Breast epithelium (tissue), 4 donors: ENCODE data around the gene HEATR9. TPM values are rescaled to one million over a fixed set of nuclear protein-coding genes. Genes with fewer than 3 reads are reported as not detected.

ENCODE experiments used
- DNase-seq, 2 donors: peaks; one replicate each; pipeline ENCODE4 v3.0.0-alpha.2; 2019; ENCODE audit warnings: low spot score in 2 of 2
- H3K27ac ChIP-seq, 2 donors: fragments of 200-600 bp; sonication (generic) in 1 of 2; one replicate each; pipeline ENCODE4 v1.5.1; 2016 to 2019; ENCODE audit warnings: mild to moderate bottlenecking in 1 of 2
- H3K27me3 ChIP-seq, 2 donors: fragments of 200-600 bp; sonication (generic) in 1 of 2; one replicate each; pipeline versions ENCODE4 v1.5.1 to v1.6.0; 2017 to 2019; ENCODE audit warnings: control low read depth in 1 of 2, mild to moderate bottlenecking in 1 of 2
- H3K36me3 ChIP-seq: fragments of 200-600 bp; one replicate; pipeline ENCODE4 v1.5.1; 2019
- H3K4me1 ChIP-seq, 2 donors: fragments of 200-600 bp; sonication (generic); one replicate each; pipeline ENCODE4 v1.5.1; 2016 to 2019; ENCODE audit warnings: control low read depth in 1 of 2
- H3K4me3 ChIP-seq, 3 donors: fragments of 200-600 bp; sonication (generic); 1 replicate in 2 of 3; 2 replicates in 1 of 3; pipeline ENCODE4 v1.5.1; 2016 to 2019; ENCODE audit warnings: mild to moderate bottlenecking in 3 of 3, moderate library complexity in 2 of 3
- H3K9me3 ChIP-seq, 2 donors: fragments of 200-600 bp; sonication (generic) in 1 of 2; one replicate each; pipeline ENCODE4 v1.5.1; 2016 to 2019; ENCODE audit warnings: control low read depth in 1 of 2
- CTCF ChIP-seq, 3 donors: fragments of 450-650 bp; IDR thresholded peaks; one replicate each; pipeline ENCODE4 v1.5.1; 2016 to 2017; ENCODE audit warnings: antibody characterized with exemption in 3 of 3, mild to moderate bottlenecking in 3 of 3, moderate library complexity in 3 of 3
- POLR2A ChIP-seq: fragments of 450-650 bp; IDR thresholded peaks from one replicate; pipeline ENCODE4 v1.6.1; 2016; ENCODE audit warnings: antibody characterized with exemption, mild to moderate bottlenecking, moderate library complexity
- POLR2AphosphoS5 ChIP-seq, 3 donors: sonication (generic); formaldehyde crosslinking; IDR thresholded peaks; one replicate each; pipeline ENCODE4 v1.6.1; 2017; ENCODE audit warnings: antibody characterized with exemption in 3 of 3
- intact Hi-C: fragments of 100-400 bp; cut with DNase I; formaldehyde crosslinking; loops from one replicate; pipeline ENCODE4 v1.15.1; 2023; ENCODE audit warnings: low total_unique reads
- total RNA-seq, 3 donors: library from RNA; depleted of rRNA; stranded (reverse); fragments of >200 nt; gene quantifications; one replicate each; pipeline ENCODE4 v1.1.0, GENCODE V29; 2016

The HEATR9 gene
- total RNA-seq, 3 donors from 2014 or later, result 0.16 TPM; not detected in 2

GRCh38 chr17:35906926-35907637, 38.4 kb upstream of the HEATR9 start:
- Histone ChIP-seq H3K27me3 (no peaks in the 10 kb centered on the region), H3K27ac (no peak overlapping the region), H3K36me3 (no peaks in the 10 kb centered on the region), H3K4me3 (no peak overlapping the region), H3K9me3 (no peaks in the 10 kb centered on the region), H3K4me1 (no peaks in the 10 kb centered on the region)
- DNase-seq, result no peak
- no peak for TF ChIP-seq POLR2A
- TF ChIP-seq POLR2AphosphoS5 (IDR thresholded peaks at IDR 0.05), result no peak
- TF ChIP-seq CTCF (IDR thresholded peaks at IDR 0.05), result no peak
- intact Hi-C loops, result no loop called here

GRCh38 chr17:35906191-35906925, 37.7 kb upstream of the HEATR9 start:
- Histone ChIP-seq H3K4me1 (no peaks in the 10 kb centered on the region), H3K9me3 (no peaks in the 10 kb centered on the region), H3K36me3 (no peaks in the 10 kb centered on the region), H3K27ac (no peak overlapping the region), H3K4me3 (no peak overlapping the region), H3K27me3 (no peaks in the 10 kb centered on the region)
- TF ChIP-seq POLR2AphosphoS5 (IDR thresholded peaks at IDR 0.05) (no peak), CTCF (IDR thresholded peaks at IDR 0.05) (no peak), POLR2A (no peak)
- DNase-seq, result no peak
- intact Hi-C loops, result no loop called here

GRCh38 chr17:35903451-35903850, 34.8 kb upstream of the HEATR9 start:
- H3K27ac ChIP-seq, result no peak overlapping the region
- H3K27me3 ChIP-seq, result no peaks in the 10 kb centered on the region
- no peaks in the 10 kb centered on the region for H3K9me3 ChIP-seq
- no peaks in the 10 kb centered on the region for H3K4me1 ChIP-seq
- H3K4me3 ChIP-seq, result no peak overlapping the region
- no peak for DNase-seq
- no peak for TF ChIP-seq POLR2AphosphoS5 (IDR thresholded peaks at IDR 0.05)
- no peak for TF ChIP-seq POLR2A
- no peak for TF ChIP-seq CTCF (IDR thresholded peaks at IDR 0.05)
- H3K36me3 ChIP-seq, result no peaks in the 10 kb centered on the region
- intact Hi-C loops, result no loop called here

- TF ChIP-seq POLR2A, result no peak
- TF ChIP-seq POLR2AphosphoS5 (IDR thresholded peaks at IDR 0.05), result no peak
- TF ChIP-seq CTCF (IDR thresholded peaks at IDR 0.05), result no peak
Observed at GRCh38 chr17:35901631-35902175, 33.0 kb upstream of the HEATR9 start.

More at GRCh38 chr17:35901631-35902175, 33.0 kb upstream of the HEATR9 start:
- no peak for DNase-seq
- Histone ChIP-seq H3K27ac (no peak overlapping the region), H3K9me3 (no peaks in the 10 kb centered on the region), H3K27me3 (no peaks in the 10 kb centered on the region), H3K36me3 (no peaks in the 10 kb centered on the region), H3K4me1 (no peaks in the 10 kb centered on the region), H3K4me3 (no peak overlapping the region)
- intact Hi-C loops, result no loop called here
